Activated CD8-positive, alpha-beta memory T cell treated with anti-CD3 and anti-CD28 coated beads for 4 hours (primary cell): ENCODE results near the gene EPHB4.
"Not testable (repeated sequence)": the region's sequence is repeated elsewhere in the genome, so short reads cannot be mapped to it uniquely, and the experiment has no call there.

ENCODE experiments used
- DNase-seq, 2 donors: peaks; one replicate each; pipeline ENCODE4 v3.0.0-alpha.2; 2020; ENCODE audit warnings: low read depth in 2 of 2

Gene EPHB4

GRCh38 chr7:100822236-100823139 is 4.8 kb downstream of the EPHB4 start:
- no peak for DNase-seq

- no peak for DNase-seq
These were observed 7.7 kb downstream of the EPHB4 start for GRCh38 chr7:100819586-100819985.

- no peak for DNase-seq
These were observed 8.5 kb downstream of the EPHB4 start for GRCh38 chr7:100818825-100819224.

- DNase-seq, result no peak
These were observed 9.0 kb downstream of the EPHB4 start for GRCh38 chr7:100818366-100818765.

GRCh38 chr7:100817097-100817496 is 10.2 kb downstream of the EPHB4 start:
- DNase-seq, result no peak

GRCh38 chr7:100816515-100816914 is 10.8 kb downstream of the EPHB4 start:
- DNase-seq, result not testable (repeated sequence)

GRCh38 chr7:100812729-100813128 is 14.6 kb downstream of the EPHB4 start:
- DNase-seq, result no peak

- no peak for DNase-seq
These were observed 15.8 kb downstream of the EPHB4 start for GRCh38 chr7:100811480-100811879.

- DNase-seq, result no peak
These were observed 18.9 kb downstream of the EPHB4 start for GRCh38 chr7:100808354-100808875.

GRCh38 chr7:100806883-100807282 is 20.4 kb downstream of the EPHB4 start:
- DNase-seq, result not testable (repeated sequence)

- no peak for DNase-seq
These were observed 21.0 kb downstream of the EPHB4 start for GRCh38 chr7:100806276-100806675.

GRCh38 chr7:100804681-100805431 is 22.5 kb downstream of the EPHB4 start:
- DNase-seq, result no peak

GRCh38 chr7:100803398-100804161 is 23.7 kb downstream of the EPHB4 start:
- DNase-seq, result no peak

- no peak for DNase-seq
These were observed 24.4 kb downstream of the EPHB4 start for GRCh38 chr7:100802951-100803350.

- no peak for DNase-seq
These were observed 25.3 kb downstream of the EPHB4 start for GRCh38 chr7:100801833-100802568.

- peak in 1 of 2 donors; percentile 6 for DNase-seq
These were observed 28.1 kb downstream of the EPHB4 start for GRCh38 chr7:100799037-100799896.

- no peak for DNase-seq
These were observed 32.6 kb downstream of the EPHB4 start for GRCh38 chr7:100794741-100795140.

GRCh38 chr7:100793806-100794660 is 33.3 kb downstream of the EPHB4 start:
- no peak for DNase-seq
